Stimulated activated CD8-positive, alpha-beta memory T cell treated with anti-CD3 and anti-CD28 coated beads, Interleukin-4, amount 100 ng/mL, for 1 hour (primary cell): ENCODE data around the gene CACNA1F.

ENCODE experiments used
- DNase-seq, 2 donors: peaks; one replicate each; pipeline ENCODE4 v3.0.0-alpha.2; 2020; ENCODE audit warnings: low read depth in 2 of 2, low spot score in 1 of 2

The CACNA1F gene

DNA sequence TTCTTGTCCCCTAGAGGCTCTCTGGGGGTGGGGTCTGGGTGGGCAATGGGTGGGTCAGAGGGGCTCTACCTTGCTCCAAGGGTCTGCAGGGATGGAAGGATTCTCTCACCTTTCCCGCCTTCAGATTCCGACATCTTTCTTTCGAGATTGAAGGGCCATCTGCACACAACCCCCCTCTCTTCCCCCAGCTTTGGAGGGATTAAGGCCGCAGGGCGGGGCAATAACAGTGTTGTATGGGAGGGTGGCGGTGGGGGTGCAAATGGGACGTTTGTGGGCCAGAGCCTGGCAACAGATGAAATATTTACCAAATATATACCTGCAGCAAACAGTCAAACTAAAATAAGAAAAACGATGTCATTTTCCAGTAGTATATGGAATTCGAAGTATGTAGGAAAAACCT is at the start of gene CACNA1F:
TSS of gene CACNA1F (minus strand) at position 165 of the 400 bp plus-strand sequence. CDS start at position 134, 31 bp downstream.
- DNase-seq, result no peak

DNA sequence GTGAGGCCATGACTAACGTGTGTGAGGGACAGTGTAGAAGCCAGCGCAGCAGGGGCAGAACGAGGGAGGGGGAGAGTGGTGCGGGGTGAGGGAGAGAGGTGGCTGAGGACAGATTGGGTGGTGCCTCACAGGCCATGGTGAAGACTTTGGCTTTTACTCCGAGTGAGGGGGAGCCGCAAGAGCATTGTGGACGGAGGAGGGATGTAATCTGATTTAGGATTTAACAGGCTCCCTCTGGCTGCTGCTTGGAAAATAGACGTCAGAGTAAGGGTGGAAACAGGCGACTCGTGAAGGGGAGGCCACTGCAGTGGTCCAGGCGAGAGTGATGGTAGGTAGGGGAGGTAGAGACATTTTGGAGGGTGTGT is 49.5 kb upstream of the CACNA1F start:
- DNase-seq, result no peak

- no peak for DNase-seq
Observed at GRCh38 chrX:49278081-49278480, 44.9 kb upstream of the CACNA1F start.

DNA sequence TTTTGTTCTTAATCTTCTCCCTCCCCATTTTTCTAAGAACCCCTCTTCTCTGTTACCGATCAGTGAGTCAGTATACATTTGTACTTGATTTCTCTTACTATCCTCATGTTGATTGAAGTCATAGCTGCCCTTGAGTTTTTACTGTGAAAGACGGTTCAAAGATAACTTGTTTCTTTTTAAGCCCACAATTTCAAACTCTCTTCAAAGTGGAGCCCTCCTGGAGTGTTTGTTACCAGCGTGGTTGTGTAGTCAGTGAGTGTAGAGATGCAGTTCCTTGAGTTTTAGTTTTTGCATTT is 44.3 kb upstream of the CACNA1F start:
- DNase-seq, result no peak

DNA sequence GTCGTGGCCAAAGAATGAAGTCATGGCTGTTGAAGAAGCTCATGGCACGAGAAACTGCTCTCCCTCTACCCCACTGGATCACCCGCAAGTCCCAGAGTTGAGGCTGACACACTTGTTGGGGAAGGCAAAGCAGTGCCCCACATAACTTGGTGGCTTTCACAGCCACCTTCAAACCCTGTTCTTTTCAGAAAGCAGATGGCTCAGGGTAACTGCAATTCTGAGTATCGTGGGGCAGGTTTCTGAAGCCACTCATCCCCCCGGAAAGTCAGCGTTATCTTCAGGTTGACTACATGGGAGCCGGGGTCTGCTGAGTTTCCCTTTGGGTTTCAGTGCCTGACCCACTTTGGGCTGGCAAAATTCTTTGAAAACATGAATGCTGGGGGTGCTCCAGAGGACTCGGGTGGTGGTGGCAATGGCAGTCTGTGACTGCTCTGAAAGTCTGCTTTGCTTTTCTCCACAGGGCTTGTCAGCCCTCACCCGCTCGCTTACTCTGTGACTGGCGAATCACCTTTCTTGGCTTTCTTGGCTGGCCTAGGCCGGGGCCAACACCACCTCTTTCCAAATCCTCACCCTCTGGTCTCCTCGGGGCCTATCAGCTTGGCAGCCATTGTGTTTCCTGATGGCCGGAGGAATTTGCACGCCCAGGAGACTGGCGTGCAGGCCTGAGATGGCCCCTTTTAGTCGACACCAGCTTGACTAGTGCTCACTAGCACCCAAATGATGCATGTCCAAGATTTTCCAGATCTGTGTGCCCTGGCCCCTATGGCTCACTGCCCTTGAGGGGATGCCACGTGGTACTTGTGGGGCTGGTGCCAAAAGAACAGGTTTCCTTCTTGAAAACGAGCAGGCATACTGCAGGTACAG is 43.8 kb upstream of the CACNA1F start:
- no peak for DNase-seq

- no peak for DNase-seq
Observed at GRCh38 chrX:49276207-49276606, 43.1 kb upstream of the CACNA1F start.

DNA sequence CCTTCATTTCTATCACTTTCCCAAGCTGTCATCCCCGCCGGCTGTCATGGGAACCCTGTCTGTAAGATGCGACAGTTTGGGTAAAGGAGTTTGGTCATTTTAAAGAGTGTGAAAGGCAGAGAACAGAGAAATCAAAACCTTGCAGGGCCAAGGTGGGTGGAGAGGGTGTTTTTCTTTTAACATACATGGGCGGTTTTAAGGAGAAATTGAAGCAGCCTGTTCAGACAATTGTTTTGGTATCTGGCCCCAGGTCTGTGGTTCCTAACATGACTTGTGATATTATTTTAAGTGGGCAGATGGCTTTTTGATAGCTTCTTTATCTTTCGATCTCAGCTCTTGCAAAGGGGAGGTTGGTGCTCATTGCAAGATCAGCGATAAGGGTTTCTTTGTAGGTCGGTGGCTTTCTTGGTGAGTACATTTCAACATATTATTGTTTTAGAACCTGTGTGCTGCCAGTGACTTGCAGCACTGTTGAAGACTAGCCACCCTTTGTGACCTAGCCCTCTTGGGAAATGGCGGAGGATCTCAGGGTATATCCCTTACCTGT is 40.1 kb upstream of the CACNA1F start:
- no peak for DNase-seq

DNA sequence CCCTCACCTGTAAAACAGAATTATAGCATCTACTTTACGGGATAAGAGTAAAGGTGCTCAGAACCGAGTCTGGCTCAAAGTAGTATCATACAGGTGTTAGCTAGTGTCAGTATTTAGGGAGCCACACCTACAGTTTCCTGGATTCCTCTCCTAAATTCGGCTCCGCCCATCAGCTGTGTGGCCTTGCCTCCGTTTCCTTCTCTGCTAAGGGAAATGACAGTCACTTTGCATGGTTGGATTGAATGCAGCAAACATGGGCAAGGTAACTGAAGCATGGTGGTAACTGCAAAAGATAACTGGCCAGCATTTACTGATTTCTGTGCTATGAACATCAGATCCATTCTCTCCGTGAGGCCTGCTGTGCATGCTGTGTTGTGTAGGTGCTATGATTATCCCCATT is 39.3 kb upstream of the CACNA1F start:
- DNase-seq, result no peak

GRCh38 chrX:49271341-49271740 is 38.2 kb upstream of the CACNA1F start:
- no peak for DNase-seq

GRCh38 chrX:49270249-49270921 is 37.2 kb upstream of the CACNA1F start:
- no peak for DNase-seq

- no peak for DNase-seq
Observed at GRCh38 chrX:49269767-49270248, 36.7 kb upstream of the CACNA1F start, which contains the start of gene PPP1R3F. PPP1R3F (plus strand) TSS chrX:49269793; CDS start chrX:49269870, 77 bp downstream.

- peak; percentile 70 to 86 for DNase-seq
Observed at GRCh38 chrX:49269010-49269766, 36.0 kb upstream of the CACNA1F start.

- no peak for DNase-seq
Observed at GRCh38 chrX:49268702-49269009, 35.5 kb upstream of the CACNA1F start.

- no peak for DNase-seq
Observed at GRCh38 chrX:49266523-49267445, 33.6 kb upstream of the CACNA1F start.

DNA sequence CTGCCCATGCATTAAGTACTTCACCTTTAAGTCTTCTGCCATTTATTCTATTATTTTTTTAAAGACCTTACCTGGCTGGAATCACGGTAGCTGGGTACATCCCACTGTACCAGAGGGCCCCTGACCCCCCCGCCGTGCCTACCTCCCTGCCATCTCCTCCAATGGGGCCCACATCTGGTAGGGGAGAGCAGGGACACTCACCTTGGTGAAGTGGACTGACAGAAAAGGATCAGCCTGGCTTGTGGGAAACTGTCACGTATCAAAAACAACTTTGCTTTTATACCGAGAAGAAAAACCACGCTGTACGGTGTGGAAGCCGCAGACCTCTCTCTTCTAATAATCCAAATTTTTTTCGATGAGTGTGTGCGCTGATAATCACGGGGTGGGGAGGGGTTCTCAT is 31.3 kb upstream of the CACNA1F start, which contains the start of gene FOXP3:
TSS of gene FOXP3 (minus strand) at position 251 of the 400 bp plus-strand sequence. CDS start 6,205 bp downstream, outside the sequence.
- no peak for DNase-seq

DNA sequence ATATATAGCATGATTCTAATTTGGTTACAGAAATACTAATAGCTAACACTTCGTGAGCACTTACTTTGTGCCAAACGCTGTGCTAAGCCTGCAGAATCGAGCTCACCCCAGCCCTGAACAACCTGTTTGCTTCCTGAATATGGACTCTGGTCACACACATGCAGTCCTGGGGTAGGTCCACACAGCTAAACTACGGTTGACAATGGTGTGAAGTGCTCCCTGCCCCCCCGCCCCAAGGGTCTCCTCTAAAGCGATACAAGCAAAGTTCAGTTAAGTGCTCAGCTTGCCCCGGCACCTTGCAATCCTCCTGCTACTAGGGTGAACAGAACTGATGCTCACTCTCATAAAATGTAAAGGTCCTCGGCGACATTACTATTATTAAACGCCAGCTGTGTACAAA is 30.5 kb upstream of the CACNA1F start:
- no peak for DNase-seq

DNA sequence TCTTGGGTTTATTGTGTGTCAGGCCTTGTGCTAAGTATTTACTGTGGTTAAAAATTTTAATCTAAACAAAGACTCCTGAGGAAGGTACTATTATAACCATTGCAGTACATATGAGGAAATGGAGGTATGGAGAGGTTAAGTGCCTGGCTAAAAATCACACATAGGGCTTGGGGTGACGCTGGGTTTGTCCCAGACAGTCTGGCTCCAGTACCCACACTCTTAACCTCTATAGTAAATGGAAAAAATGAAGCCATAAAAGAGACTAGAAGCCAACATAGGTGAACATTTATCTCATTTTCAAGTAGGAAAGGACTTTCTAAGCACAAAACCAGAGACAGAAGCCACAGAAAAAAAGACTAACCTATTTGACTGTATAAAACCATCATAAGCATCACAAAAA is 29.5 kb upstream of the CACNA1F start:
- DNase-seq, result no peak

- DNase-seq, result no peak
Observed at GRCh38 chrX:49260221-49260985, 27.3 kb upstream of the CACNA1F start.

DNA sequence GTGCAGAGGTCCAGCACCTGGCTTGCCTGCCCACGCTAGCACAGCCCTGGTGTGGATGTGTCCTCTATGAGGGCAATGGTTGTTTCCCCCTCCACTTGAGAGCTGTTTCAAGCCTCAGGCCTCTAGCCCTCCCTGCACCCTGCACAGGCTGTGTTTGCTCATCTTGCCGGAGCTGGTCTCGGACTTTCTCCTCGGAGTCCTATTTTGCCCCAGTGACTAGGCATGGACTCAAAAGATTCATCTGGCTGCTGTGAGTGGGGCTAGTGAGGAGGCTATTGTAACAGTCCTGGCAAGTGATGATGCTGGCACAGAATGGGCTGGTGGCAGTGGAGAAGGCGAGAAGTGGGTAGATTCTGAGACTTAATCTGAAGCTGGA is 25.6 kb upstream of the CACNA1F start:
- no peak for DNase-seq
